ENCODE results near the gene TMEM181.
A peak's percentile ranks its signal among the peaks of the same experiment; 100 is the strongest.
"Not testable (repeated sequence)": the region's sequence is repeated elsewhere in the genome, so short reads cannot be mapped to it uniquely, and the experiment has no call there.

The TMEM181 gene

GRCh38 chr6:158643836-158644230 lies 83.9 kb downstream of the TMEM181 start:
- no peak for DNase-seq

GRCh38 chr6:158644231-158645063 lies 84.6 kb downstream of the TMEM181 start, which contains the start of gene DYNLT1:
Gene DYNLT1, minus strand, starts transcription at chr6:158644743. Its CDS starts 35 bp downstream, at chr6:158644708.
- DNase-seq: peak; percentile 79 to 86 (median 82)

DNA sequence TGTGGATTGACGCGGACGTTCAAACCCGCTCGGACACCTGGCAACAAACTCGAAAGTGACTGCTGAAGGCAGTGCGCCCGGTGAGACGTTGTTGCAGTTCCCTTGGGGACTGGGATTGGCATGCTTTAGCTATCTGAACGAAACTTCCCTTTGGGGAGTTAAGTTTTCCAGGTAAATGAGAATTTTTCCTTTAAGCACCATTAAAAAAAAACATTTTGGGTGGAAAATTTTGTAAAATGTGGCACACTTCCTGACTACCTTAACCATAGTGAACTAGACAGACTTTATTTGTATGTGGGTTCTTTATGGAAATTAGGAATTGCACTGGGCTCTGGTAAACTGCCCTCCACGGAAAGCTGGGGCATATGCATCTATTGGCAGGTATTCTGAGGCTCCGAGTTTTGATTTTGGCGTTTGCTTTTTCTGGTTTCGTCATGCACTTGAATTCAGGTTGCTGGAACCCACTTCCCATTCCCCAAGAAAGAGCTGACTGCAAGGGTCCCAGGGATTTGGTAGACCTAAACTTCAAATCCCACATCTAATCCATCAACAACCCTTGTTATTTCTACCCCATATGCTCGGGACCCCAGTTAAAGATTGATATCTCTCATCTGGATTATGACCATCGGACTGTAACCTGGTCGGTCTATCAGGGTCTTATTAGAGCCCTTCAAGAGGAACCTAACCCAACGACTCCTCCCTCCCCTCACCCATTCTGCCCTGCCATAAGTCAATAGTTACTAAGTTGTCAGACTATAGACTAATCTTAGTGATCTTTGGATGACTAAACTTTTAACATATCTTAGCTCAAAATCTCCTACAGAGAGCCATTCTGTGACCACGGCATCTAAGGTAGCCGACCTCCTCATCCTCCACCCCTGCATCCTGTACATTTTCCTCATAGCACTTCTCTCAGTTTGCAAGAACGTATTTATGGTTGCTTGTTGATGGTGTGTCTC lies 85.5 kb downstream of the TMEM181 start:
- peak in 1 of 5 experiments; percentile 90 for DNase-seq

GRCh38 chr6:158646023-158646910 lies 86.4 kb downstream of the TMEM181 start:
- no peak for DNase-seq

- no peak for DNase-seq
These were observed 87.6 kb downstream of the TMEM181 start for GRCh38 chr6:158647501-158647900.

DNA sequence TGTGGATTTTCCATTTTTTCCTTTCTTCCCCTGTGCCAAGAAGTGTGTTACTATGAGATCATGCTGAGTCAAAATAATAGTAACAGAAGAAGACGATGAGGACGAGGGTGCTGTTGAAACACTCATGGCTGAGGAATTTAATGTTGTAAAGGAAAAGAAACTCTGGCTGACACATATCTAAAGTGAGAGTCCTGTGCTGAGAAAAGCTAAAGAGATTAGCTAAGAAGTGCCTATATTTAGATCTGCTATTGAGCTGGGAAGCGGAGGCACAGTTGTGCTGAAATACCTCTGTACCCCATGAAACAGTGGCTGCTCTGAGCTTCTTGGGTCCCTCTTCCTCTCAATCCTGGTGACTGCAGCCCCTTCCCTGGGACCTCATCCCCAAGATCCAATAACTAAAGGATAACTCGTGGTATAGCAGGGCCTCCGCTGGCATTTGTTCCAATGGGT lies 88.8 kb downstream of the TMEM181 start:
- peak in 1 of 5 experiments; percentile 86 for DNase-seq

GRCh38 chr6:158649289-158650143 lies 89.6 kb downstream of the TMEM181 start, which contains the start of gene SYTL3:
Gene SYTL3, plus strand, starts transcription at chr6:158650054. Its CDS starts 13,215 bp downstream, at chr6:158663269.
- DNase-seq: peak; percentile 47 to 95 (median 78)

DNA sequence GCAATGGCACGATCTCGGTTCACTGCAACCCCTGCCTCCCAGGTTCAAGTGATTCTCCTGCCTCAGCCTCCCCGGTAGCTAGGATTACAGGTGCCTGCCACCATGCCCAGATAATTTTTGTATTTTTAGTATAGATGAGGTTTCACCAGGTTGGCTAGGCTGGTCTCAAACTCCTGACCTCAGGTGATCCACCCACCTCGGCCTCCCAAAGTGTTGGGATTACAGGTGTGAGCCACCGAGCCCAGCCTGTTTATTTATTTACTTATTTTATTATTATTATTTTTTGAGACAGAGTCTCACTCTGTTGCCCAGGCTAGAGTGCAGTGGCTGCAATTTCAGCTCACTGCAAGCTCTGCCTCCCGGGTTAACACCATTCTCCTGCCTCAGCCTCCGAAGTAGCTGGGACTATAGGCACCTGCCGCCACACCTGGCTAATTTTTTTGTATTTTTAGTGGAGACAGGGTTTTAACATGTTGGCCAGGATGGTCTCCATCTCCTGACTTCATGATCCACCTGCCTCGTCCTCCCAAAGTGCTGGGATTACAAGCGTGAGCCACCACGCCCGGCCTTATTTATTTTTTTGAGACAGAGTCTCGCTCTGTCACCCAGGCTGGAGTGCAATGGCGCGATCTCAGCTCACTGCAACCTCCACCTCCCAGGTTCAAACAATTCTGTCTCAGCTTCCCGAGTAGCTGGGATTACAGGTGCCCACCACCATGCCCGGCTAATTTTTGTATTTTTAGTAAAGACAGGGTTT lies 92.3 kb downstream of the TMEM181 start:
- DNase-seq: not testable (repeated sequence)

DNA sequence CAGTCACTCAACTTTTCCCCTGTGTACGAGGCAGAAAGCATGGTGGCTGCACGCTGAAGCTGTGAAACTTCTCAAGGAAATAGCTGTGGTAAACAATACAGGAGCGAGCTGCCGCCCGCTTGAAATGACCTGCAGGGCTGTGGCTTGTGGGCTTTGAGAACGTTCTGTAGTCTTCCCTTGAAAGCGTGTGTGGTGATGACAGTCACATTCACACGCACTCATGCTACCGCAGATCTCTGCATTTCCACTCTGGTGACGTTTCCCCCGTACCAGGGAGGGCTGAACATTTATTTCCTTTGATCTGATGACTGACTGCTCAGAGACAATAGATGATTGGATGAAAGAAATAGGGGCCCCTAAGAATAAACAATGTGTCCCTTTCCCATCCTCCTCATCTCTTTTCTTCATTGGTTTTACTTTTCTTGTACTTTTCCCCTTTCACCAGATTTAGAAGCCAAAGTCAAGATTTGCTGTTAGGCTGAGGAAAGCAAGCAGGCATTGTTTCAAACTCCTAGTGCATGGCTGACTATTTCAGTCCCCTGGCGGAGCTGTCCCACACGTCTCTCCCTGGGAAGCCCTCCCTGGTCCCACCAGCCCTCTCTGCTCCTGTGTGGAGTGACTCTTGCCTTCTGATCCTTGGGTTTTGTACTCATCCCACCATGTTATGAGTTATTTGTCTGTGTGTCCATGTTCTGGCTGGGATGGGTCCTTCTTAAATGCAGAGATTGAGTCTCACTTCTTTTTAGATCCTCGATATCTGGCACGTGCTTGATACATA lies 93.9 kb downstream of the TMEM181 start:
- DNase-seq: peak; percentile 45 to 100 (median 85)

GRCh38 chr6:158654498-158654897 lies 94.6 kb downstream of the TMEM181 start:
- DNase-seq: peak in 1 of 5 experiments; percentile 33

GRCh38 chr6:158654960-158655489 lies 95.1 kb downstream of the TMEM181 start:
- DNase-seq: peak in 1 of 5 experiments; percentile 57

- DNase-seq: no peak
These were observed 95.9 kb downstream of the TMEM181 start for GRCh38 chr6:158655569-158656450.

DNA sequence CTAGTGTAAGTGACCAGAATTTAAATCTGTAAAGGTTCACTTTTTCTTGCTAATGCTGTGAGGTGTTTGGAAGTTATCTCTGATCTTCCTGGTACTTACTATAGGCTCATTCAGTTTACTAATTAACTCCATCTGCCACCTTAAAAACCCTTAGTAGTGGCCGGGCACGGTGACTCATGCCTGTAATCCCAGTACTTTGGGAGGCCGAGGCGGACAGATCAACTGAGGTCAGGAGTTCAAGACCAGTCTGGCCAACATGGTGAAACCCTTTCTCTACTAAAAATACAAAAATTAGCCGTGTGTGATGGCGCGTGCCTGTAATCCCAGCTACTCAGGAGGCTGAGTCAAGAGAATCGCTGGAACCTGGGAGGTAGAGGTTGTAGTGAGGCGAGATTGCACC lies 97.1 kb downstream of the TMEM181 start:
- not testable (repeated sequence) for DNase-seq

DNA sequence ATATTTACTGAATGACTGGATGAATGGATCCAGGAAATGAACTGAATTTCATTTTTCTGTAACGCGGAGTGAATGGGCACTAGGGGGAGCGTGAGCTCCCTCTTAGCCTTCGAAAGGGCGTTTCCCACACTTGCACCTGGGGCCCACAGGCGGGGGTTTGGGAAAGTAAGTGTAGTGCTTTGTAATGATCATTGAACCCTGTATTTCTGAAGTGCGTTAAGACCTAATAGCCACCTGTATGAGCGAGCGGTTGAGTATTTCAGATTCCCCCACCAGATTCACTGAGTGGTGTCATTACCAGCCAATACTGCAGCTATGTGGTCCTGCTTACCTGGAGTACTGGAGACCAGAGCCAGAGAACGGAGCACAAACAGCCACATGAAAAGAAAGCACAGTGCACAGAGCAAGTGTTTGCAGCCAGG lies 100.5 kb downstream of the TMEM181 start:
- peak in 3 of 5 experiments; percentile 33 to 58 (median 42) for DNase-seq

DNA sequence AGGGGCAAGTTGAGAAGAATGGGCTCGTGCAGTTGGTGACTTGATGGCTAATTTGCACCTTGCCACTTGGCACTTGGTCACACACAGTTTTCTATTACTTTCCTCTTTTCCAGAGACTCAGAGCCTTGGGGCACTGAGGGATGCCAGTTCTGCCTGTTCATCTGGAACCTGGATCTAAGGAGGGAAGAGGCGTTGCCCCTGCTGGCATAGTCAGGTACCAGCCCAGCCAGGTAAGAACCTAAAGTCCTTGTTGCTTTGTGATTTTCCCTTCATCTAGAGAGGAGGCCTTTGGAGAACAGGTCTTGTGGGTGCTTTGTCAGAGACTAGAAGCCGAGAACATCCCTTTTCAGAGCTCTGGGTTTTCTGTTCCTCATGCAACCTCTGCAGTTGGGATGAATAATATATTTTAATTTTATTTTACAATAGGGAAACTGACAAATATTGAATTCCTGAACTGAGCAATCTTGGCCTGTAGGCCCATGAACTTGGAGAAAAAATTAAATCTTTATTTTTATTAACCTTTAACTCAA lies 101.3 kb downstream of the TMEM181 start:
- no peak for DNase-seq

GRCh38 chr6:158662607-158662953 lies 102.7 kb downstream of the TMEM181 start:
- no peak for DNase-seq

GRCh38 chr6:158662954-158663624 lies 103.2 kb downstream of the TMEM181 start:
- DNase-seq: no peak

All from T-helper 2 cell (primary cell).